Measurements from ENCODE around the gene RNF135. TPM values are rescaled to one million over a fixed set of nuclear protein-coding genes. Genes with fewer than 3 reads are reported as not detected.

Gene RNF135
- total RNA-seq, 4 donors from 2014 or later = 24.8 to 37.2 (median 31.7) TPM

- H3K27me3 ChIP-seq = no peaks in the 10 kb centered on the region
- H3K27ac ChIP-seq = no peak overlapping the region
- H3K9me3 ChIP-seq = no peaks in the 10 kb centered on the region
- no peaks in the 10 kb centered on the region for H3K36me3 ChIP-seq
- no peak overlapping the region for H3K4me3 ChIP-seq (replicated peaks in 1 of 3)
- intact Hi-C loops (cut with DNase I) = no loop called here
- peaks cover 0 to 11% of the 10 kb centered on the region in 2 donors for H3K4me1 ChIP-seq
- TF ChIP-seq CTCF (IDR thresholded peaks at IDR 0.05) (no peak), POLR2A (IDR thresholded peaks at IDR 0.05) (no peak)
- peak; percentile 12 to 27 for DNase-seq
- 72 to 74% methylated on average over 9 of the region's 9 CpGs for WGBS, 2 donors
Measured at GRCh38 chr17:30950669-30951399, 20.0 kb upstream of the RNF135 start.

- no peak for DNase-seq
- TF ChIP-seq CTCF (IDR thresholded peaks at IDR 0.05) (no peak), POLR2A (IDR thresholded peaks at IDR 0.05) (no peak)
- WGBS, 2 donors = 88 to 94% methylated on average over 9 of the region's 9 CpGs
- no peak overlapping the region for H3K4me3 ChIP-seq (replicated peaks in 1 of 3)
- H3K36me3 ChIP-seq = no peaks in the 10 kb centered on the region
- H3K27ac ChIP-seq = no peak overlapping the region
- H3K4me1 ChIP-seq = peaks cover 0 to 25% of the 10 kb centered on the region in 2 donors
- intact Hi-C loops (cut with DNase I) = no loop called here
- no peaks in the 10 kb centered on the region for H3K9me3 ChIP-seq
- no peaks in the 10 kb centered on the region for H3K27me3 ChIP-seq
Measured at GRCh38 chr17:30952638-30953393, 18.0 kb upstream of the RNF135 start.

- intact Hi-C loops (cut with DNase I) = no loop called here
- no peak overlapping the region for H3K4me3 ChIP-seq (replicated peaks in 1 of 3)
- H3K4me1 ChIP-seq = peaks cover 0 to 26% of the 10 kb centered on the region in 2 donors
- no peak for DNase-seq
- H3K9me3 ChIP-seq = no peaks in the 10 kb centered on the region
- no peaks in the 10 kb centered on the region for H3K36me3 ChIP-seq
- peak overlapping the region in 1 of 3 donors; percentile 9 for H3K27ac ChIP-seq
- no peaks in the 10 kb centered on the region for H3K27me3 ChIP-seq
- WGBS, 2 donors = 77 to 81% methylated on average over 6 of the region's 6 CpGs
- TF ChIP-seq POLR2A (IDR thresholded peaks at IDR 0.05) = no peak
- no peak for TF ChIP-seq CTCF (IDR thresholded peaks at IDR 0.05)
Measured at GRCh38 chr17:30954046-30954830, 16.6 kb upstream of the RNF135 start.

- DNase-seq = no peak
- Histone ChIP-seq H3K27me3 (no peaks in the 10 kb centered on the region), H3K9me3 (no peaks in the 10 kb centered on the region), H3K4me3 (replicated peaks in 1 of 3) (no peak overlapping the region), H3K4me1 (peaks cover 0 to 26% of the 10 kb centered on the region in 2 donors), H3K27ac (peak overlapping the region in 1 of 3 donors; percentile 28), H3K36me3 (no peaks in the 10 kb centered on the region)
- no peak for TF ChIP-seq CTCF (IDR thresholded peaks at IDR 0.05)
- no peak for TF ChIP-seq POLR2A (IDR thresholded peaks at IDR 0.05)
- WGBS, 2 donors = 34 to 42% methylated on average over 8 of the region's 8 CpGs
- intact Hi-C loops (cut with DNase I) = no loop called here
Measured at GRCh38 chr17:30956764-30957374, 14.0 kb upstream of the RNF135 start.
